ENCODE data around the gene GRID2. TPM values are rescaled to one million over a fixed set of nuclear protein-coding genes. Genes with fewer than 3 reads are reported as not detected.

Gene GRID2
- total RNA-seq, 1 donor from 2014 or later, result not detected

- DNase-seq (ENCODE audit: extremely low read depth, low read depth, low spot score), result no peak
Measured at GRCh38 chr4:93451954-93452353, 1148.2 kb downstream of the GRID2 start.

GRCh38 chr4:93461541-93461940, 1157.8 kb downstream of the GRID2 start:
- DNase-seq (ENCODE audit: extremely low read depth, low read depth, low spot score), result no peak

- no peak for DNase-seq (ENCODE audit: extremely low read depth, low read depth, low spot score)
Measured at GRCh38 chr4:93466446-93466845, 1162.7 kb downstream of the GRID2 start.

- DNase-seq (ENCODE audit: extremely low read depth, low read depth, low spot score), result no peak
Measured at GRCh38 chr4:93467484-93468155, 1163.9 kb downstream of the GRID2 start.

GRCh38 chr4:93469560-93469959, 1165.8 kb downstream of the GRID2 start:
- no peak for DNase-seq (ENCODE audit: extremely low read depth, low read depth, low spot score)

- no peak for DNase-seq (ENCODE audit: extremely low read depth, low read depth, low spot score)
Measured at GRCh38 chr4:93475730-93476129, 1172.0 kb downstream of the GRID2 start.

- no peak for DNase-seq (ENCODE audit: extremely low read depth, low read depth, low spot score)
Measured at GRCh38 chr4:93478805-93479204, 1175.0 kb downstream of the GRID2 start.

- no peak for DNase-seq (ENCODE audit: extremely low read depth, low read depth, low spot score)
Measured at GRCh38 chr4:93480452-93480851, 1176.7 kb downstream of the GRID2 start.

GRCh38 chr4:93495346-93495745, 1191.6 kb downstream of the GRID2 start:
- DNase-seq (ENCODE audit: extremely low read depth, low read depth, low spot score), result no peak

- no peak for DNase-seq (ENCODE audit: extremely low read depth, low read depth, low spot score)
Measured at GRCh38 chr4:93501244-93501643, 1197.5 kb downstream of the GRID2 start.

GRCh38 chr4:93501946-93502345, 1198.2 kb downstream of the GRID2 start:
- DNase-seq (ENCODE audit: extremely low read depth, low read depth, low spot score), result no peak

- no peak for DNase-seq (ENCODE audit: extremely low read depth, low read depth, low spot score)
Measured at GRCh38 chr4:93502991-93503390, 1199.2 kb downstream of the GRID2 start.

- no peak for DNase-seq (ENCODE audit: extremely low read depth, low read depth, low spot score)
Measured at GRCh38 chr4:93513851-93514250, 1210.1 kb downstream of the GRID2 start.

GRCh38 chr4:93515208-93515607, 1211.4 kb downstream of the GRID2 start:
- no peak for DNase-seq (ENCODE audit: extremely low read depth, low read depth, low spot score)

GRCh38 chr4:93529692-93530372, 1226.1 kb downstream of the GRID2 start:
- no peak for DNase-seq (ENCODE audit: extremely low read depth, low read depth, low spot score)

GRCh38 chr4:93532234-93532633, 1228.5 kb downstream of the GRID2 start:
- no peak for DNase-seq (ENCODE audit: extremely low read depth, low read depth, low spot score)

GRCh38 chr4:93540562-93540961, 1236.8 kb downstream of the GRID2 start:
- no peak for DNase-seq (ENCODE audit: extremely low read depth, low read depth, low spot score)

GRCh38 chr4:93561842-93562241, 1258.1 kb downstream of the GRID2 start:
- no peak for DNase-seq (ENCODE audit: extremely low read depth, low read depth, low spot score)

GRCh38 chr4:93568758-93569157, 1265.0 kb downstream of the GRID2 start:
- no peak for DNase-seq (ENCODE audit: extremely low read depth, low read depth, low spot score)

GRCh38 chr4:93573285-93573684, 1269.5 kb downstream of the GRID2 start:
- DNase-seq (ENCODE audit: extremely low read depth, low read depth, low spot score), result no peak

GRCh38 chr4:93578942-93579341, 1275.2 kb downstream of the GRID2 start:
- no peak for DNase-seq (ENCODE audit: extremely low read depth, low read depth, low spot score)

GRCh38 chr4:93605163-93605562, 1301.4 kb downstream of the GRID2 start:
- no peak for DNase-seq (ENCODE audit: extremely low read depth, low read depth, low spot score)
